Measurements from ENCODE around the gene PLVAP. TPM values are rescaled to one million over a fixed set of nuclear protein-coding genes. Genes with fewer than 3 reads are reported as not detected.

PLVAP gene
- total RNA-seq, 4 donors from 2014 or later: 4.7 to 204 (median 87.4) TPM

- Histone ChIP-seq H3K4me1 (no peaks in the 10 kb centered on the region), H3K36me3 (no peaks in the 10 kb centered on the region), H3K4me3 (peak overlapping the region in 1 of 2 donors; percentile 46), H3K27me3 (no peaks in the 10 kb centered on the region), H3K9me3 (no peaks in the 10 kb centered on the region), H3K27ac (no peak overlapping the region)
- no peak for TF ChIP-seq CTCF (IDR thresholded peaks at IDR 0.05)
- TF ChIP-seq POLR2A (IDR thresholded peaks at IDR 0.05): no peak
- DNase-seq: no peak
- intact Hi-C loops (cut with DNase I; ENCODE audit: low total_unique reads): no loop called here
These were observed 14.4 kb upstream of the PLVAP start for GRCh38 chr19:17391371-17392151.

GRCh38 chr19:17390665-17391370, 13.7 kb upstream of the PLVAP start:
- Histone ChIP-seq H3K9me3 (no peaks in the 10 kb centered on the region), H3K27me3 (no peaks in the 10 kb centered on the region), H3K36me3 (no peaks in the 10 kb centered on the region), H3K4me1 (no peaks in the 10 kb centered on the region), H3K27ac (peak overlapping the region; percentile 31), H3K4me3 (peak overlapping the region; percentile 38 to 46)
- intact Hi-C loops (cut with DNase I; ENCODE audit: low total_unique reads): no loop called here
- peak; percentile 89 to 90 for DNase-seq
- peak; percentile 17 to 35 for TF ChIP-seq POLR2A (IDR thresholded peaks at IDR 0.05)
- peak; percentile 53 to 96 (median 90) for TF ChIP-seq CTCF (IDR thresholded peaks at IDR 0.05)

- peak overlapping the region; percentile 38 to 46 for H3K4me3 ChIP-seq
- H3K27ac ChIP-seq: peak overlapping the region; percentile 31
- H3K4me1 ChIP-seq: no peaks in the 10 kb centered on the region
- TF ChIP-seq POLR2A (IDR thresholded peaks at IDR 0.05): no peak
- no peak for TF ChIP-seq CTCF (IDR thresholded peaks at IDR 0.05)
- no peaks in the 10 kb centered on the region for H3K27me3 ChIP-seq
- intact Hi-C loops (cut with DNase I; ENCODE audit: low total_unique reads): loop anchor here (5.0 kb wide), 1 partner anchor 48 kb away; no protein-coding TSS in a partner anchor
- no peak for DNase-seq
- no peaks in the 10 kb centered on the region for H3K36me3 ChIP-seq
- no peaks in the 10 kb centered on the region for H3K9me3 ChIP-seq
These were observed 13.0 kb upstream of the PLVAP start for GRCh38 chr19:17389957-17390664.

GRCh38 chr19:17389288-17389687, 12.1 kb upstream of the PLVAP start:
- Histone ChIP-seq H3K27me3 (no peaks in the 10 kb centered on the region), H3K27ac (no peak overlapping the region), H3K4me1 (no peaks in the 10 kb centered on the region), H3K4me3 (no peak overlapping the region), H3K9me3 (no peaks in the 10 kb centered on the region), H3K36me3 (no peaks in the 10 kb centered on the region)
- TF ChIP-seq CTCF (IDR thresholded peaks at IDR 0.05) (no peak), POLR2A (IDR thresholded peaks at IDR 0.05) (no peak)
- no peak for DNase-seq
- intact Hi-C loops (cut with DNase I; ENCODE audit: low total_unique reads): loop anchor here (5.0 kb wide), 1 partner anchor 47 kb away; no protein-coding TSS in a partner anchor
